ENCODE measurements around the gene PCDHA6. TPM values are rescaled to one million over a fixed set of nuclear protein-coding genes. Genes with fewer than 3 reads are reported as not detected.

The PCDHA6 gene
- total and polyA plus RNA-seq, 10 of the 15 experiments (the other 5 are each of a cell fraction or from before 2014, with no cell fraction given): 0.09 TPM; not detected in 9

DNA sequence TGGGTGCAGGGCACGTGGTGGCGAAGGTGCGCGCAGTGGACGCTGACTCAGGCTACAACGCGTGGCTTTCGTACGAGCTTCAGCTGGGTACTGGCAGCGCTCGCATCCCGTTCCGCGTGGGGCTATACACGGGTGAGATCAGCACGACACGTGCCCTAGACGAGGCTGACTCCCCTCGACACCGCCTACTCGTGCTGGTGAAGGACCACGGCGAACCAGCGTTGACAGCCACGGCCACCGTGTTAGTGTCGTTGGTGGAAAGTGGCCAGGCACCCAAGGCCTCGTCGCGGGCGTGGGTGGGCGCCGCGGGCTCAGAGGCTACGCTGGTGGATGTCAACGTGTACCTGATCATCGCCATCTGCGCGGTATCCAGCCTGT, 31.1 kb upstream of the PCDHA6 start:
- 78% methylated on average over 33 of the region's 39 CpGs for WGBS (ENCODE audit: insufficient coverage, insufficient replicate concordance, low lambda C conversion rate, missing lambda C conversion rate)
- in situ Hi-C loops (cut with MboI): no loop called here
- TF ChIP-seq FOXM1 (IDR thresholded peaks at IDR 0.05; ENCODE audit: low read depth, low read length) (no peak), HCFC1 (IDR thresholded peaks at IDR 0.05; ENCODE audit: low read length) (no peak), GABPA (IDR thresholded peaks at IDR 0.05; ENCODE audit: low read depth) (no peak), ASH2L (IDR thresholded peaks at IDR 0.05; ENCODE audit: borderline replicate concordance, low read depth) (no peak), SMC3 (IDR thresholded peaks at IDR 0.05; ENCODE audit: borderline replicate concordance, low read length) (no peak)
- TF ChIP-seq, protein P1, sequence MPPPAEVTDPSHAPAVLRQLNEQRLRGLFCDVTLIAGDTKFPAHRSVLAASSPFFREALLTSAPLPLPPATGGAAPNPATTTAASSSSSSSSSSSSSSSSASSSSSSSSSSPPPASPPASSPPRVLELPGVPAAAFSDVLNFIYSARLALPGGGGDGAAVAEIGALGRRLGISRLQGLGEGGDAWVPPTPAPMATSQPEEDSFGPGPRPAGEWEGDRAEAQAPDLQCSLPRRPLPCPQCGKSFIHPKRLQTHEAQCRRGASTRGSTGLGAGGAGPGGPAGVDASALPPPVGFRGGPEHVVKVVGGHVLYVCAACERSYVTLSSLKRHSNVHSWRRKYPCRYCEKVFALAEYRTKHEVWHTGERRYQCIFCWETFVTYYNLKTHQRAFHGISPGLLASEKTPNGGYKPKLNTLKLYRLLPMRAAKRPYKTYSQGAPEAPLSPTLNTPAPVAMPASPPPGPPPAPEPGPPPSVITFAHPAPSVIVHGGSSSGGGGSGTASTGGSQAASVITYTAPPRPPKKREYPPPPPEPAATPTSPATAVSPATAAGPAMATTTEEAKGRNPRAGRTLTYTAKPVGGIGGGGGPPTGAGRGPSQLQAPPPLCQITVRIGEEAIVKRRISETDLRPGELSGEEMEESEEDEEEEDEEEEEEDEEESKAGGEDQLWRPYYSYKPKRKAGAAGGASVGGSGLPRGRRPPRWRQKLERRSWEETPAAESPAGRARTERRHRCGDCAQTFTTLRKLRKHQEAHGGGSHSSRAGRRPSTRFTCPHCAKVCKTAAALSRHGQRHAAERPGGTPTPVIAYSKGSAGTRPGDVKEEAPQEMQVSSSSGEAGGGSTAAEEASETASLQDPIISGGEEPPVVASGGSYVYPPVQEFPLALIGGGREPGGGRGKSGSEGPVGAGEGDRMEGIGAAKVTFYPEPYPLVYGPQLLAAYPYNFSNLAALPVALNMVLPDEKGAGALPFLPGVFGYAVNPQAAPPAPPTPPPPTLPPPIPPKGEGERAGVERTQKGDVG (CRISPR knock-in tag; IDR thresholded peaks at IDR 0.05): no peak
- BruUV-seq (replicated peaks): no TSS peak
- Histone ChIP-seq H3K27ac (ENCODE audit: control insufficient read depth, insufficient read depth) (no peak overlapping the region), H3K4me2 (ENCODE audit: control insufficient read depth, insufficient read depth) (no peak overlapping the region), H3K9me3 (replicated peaks; ENCODE audit: control insufficient read depth, insufficient read depth, low read length) (peaks cover 1% of the 10 kb centered on the region; the same call in 2 of the 3 replicates), H3K4me1 (ENCODE audit: control insufficient read depth, insufficient read depth, low read length) (no peaks in the 10 kb centered on the region), H4K20me1 (ENCODE audit: control insufficient read depth, insufficient read depth) (no peaks in the 10 kb centered on the region), H2AFZ (ENCODE audit: control insufficient read depth, low read depth, low read length) (no peak overlapping the region), H3K4me3 (no peak overlapping the region), H3K27me3 (replicated peaks in 1 of 2; ENCODE audit: control insufficient read depth in 2 of 2, insufficient read depth in 2 of 2, low read length in 1 of 2) (no peaks in the 10 kb centered on the region), H3K9ac (ENCODE audit: control insufficient read depth, insufficient read depth, low read length) (no peak overlapping the region), H3K79me2 (ENCODE audit: control insufficient read depth, insufficient read depth, low read length) (no peaks in the 10 kb centered on the region), H3K36me3 (ENCODE audit: control insufficient read depth in 2 of 2, insufficient read depth in 2 of 2, low read length in 1 of 2) (no peaks in the 10 kb centered on the region)
- DNase-seq (ENCODE audit: low read depth, low spot score) (no peak), ATAC-seq (no peak), FAIRE-seq (no peak)
- ChIA-PET POLR2A (no interaction called here), CTCF (no interaction called here), SMC1A (ENCODE audit: uncharacterized antibody, unreplicated experiment) (no interaction called here), RAD21 (ENCODE audit: unreplicated experiment) (no interaction called here)
- intact Hi-C loops (cut with micrococcal nuclease; ENCODE audit: unreplicated experiment): no loop called here

Measured in GM12878 (cell line).